NCI-H1105 (cell line): ENCODE results near the gene PRDX4.
"Not testable (repeated sequence)": the region's sequence is repeated elsewhere in the genome, so short reads cannot be mapped to it uniquely, and the experiment has no call there.

Experiments used
- DNase-seq: peaks from one replicate; lab custom pipeline; 2025; lab: John Stamatoyannopoulos, UW

Gene PRDX4

DNA sequence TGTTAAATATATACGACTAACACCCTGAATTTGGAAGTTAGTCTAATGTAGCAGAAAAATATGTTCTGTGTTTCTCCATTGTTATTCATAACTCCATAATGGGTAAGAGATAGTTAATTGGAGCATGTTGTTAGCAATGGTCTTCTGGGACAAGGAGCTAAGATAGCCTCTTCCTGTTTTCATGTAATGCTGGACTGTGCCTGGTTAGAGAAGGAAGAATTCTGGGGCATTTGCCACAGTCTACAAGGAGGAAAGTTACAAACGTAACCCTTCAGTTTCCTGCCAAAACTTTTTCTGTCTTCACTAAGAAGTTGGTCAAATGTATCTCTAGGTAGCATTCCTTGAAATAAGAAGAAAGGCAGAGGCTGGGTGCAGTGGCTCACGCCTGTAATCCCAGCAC is 5.8 kb downstream of the PRDX4 start:
- DNase-seq, result no peak

- DNase-seq, result not testable (repeated sequence)
Measured at GRCh38 chrX:23676486-23676885, 9.2 kb downstream of the PRDX4 start.

GRCh38 chrX:23692166-23692565 is 24.9 kb downstream of the PRDX4 start:
- no peak for DNase-seq

DNA sequence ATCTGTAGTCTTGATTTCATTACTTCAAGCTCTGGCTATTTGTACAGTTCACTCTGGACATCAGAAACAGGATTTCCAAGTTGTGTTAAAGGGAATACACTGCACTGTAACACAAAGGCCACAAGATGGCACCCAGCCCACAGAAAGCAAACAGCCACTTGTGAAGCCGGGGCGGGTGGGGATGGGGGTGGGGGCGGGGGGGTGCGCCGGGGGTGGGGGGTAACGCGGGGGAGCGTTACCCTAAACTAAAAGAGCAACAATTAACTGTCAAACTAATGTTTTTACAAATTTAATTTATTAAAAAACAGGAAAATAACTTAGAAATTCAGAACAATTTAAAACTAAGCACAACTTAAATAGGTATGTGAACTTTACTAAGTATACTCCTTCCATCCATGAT is 27.3 kb downstream of the PRDX4 start:
- peak; percentile 19 for DNase-seq

- DNase-seq, result no peak
Measured at GRCh38 chrX:23699636-23700194, 32.4 kb downstream of the PRDX4 start.

- DNase-seq, result no peak
Measured at GRCh38 chrX:23704673-23705206, 37.4 kb downstream of the PRDX4 start.

GRCh38 chrX:23705235-23705634 is 37.9 kb downstream of the PRDX4 start:
- no peak for DNase-seq

GRCh38 chrX:23720117-23720677 is 52.9 kb downstream of the PRDX4 start:
- DNase-seq, result no peak

GRCh38 chrX:23726191-23726590 is 58.9 kb downstream of the PRDX4 start:
- no peak for DNase-seq

GRCh38 chrX:23727206-23727605 is 59.9 kb downstream of the PRDX4 start:
- no peak for DNase-seq

DNA sequence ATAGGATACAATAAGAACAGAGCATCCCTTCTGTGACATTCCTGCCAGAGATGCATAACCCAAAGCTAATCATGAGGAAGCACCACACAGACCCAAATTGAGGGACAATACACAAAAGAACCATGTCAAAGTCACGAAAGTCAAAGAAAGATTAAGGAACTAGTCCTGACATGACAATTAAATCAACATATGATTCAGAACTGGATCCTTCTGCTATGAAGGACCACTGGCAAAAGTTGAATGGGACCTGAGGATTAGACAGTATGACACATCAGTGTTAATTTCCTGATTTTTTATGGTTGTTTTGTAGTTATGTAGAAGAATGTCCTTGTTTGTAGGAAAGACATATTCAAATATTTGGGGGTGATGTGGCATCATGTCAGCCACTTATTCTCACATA is 61.9 kb downstream of the PRDX4 start:
- no peak for DNase-seq

DNA sequence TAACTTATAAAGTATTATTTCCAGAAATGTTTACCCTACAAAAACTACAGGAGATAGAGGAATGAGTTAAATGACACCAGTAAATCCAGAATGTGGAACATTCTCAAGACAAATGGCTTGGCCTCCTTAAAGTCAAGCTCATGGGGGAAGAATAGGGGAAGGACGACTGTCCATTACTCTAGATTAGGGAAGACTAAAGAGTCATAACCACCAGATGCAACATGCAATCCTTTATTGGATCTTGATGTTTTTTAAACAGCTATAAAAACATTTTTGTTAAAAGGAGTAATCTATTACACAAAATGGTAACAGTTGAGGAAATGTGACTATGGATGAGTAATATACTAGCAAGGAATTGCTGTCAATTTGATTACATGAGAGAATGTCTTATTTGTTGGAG is 64.7 kb downstream of the PRDX4 start:
- DNase-seq, result no peak

- DNase-seq, result no peak
Measured at GRCh38 chrX:23732704-23733103, 65.4 kb downstream of the PRDX4 start.
